NCI-H2029 (cell line): ENCODE measurements around the gene RFTN1.

Experiments used
- DNase-seq: peaks from one replicate; lab custom pipeline; 2025; lab: John Stamatoyannopoulos, UW

RFTN1 gene

GRCh38 chr3:16355828-16356227 is 157.7 kb downstream of the RFTN1 start:
- no peak for DNase-seq

GRCh38 chr3:16354291-16354690 is 159.2 kb downstream of the RFTN1 start:
- DNase-seq: no peak

DNA sequence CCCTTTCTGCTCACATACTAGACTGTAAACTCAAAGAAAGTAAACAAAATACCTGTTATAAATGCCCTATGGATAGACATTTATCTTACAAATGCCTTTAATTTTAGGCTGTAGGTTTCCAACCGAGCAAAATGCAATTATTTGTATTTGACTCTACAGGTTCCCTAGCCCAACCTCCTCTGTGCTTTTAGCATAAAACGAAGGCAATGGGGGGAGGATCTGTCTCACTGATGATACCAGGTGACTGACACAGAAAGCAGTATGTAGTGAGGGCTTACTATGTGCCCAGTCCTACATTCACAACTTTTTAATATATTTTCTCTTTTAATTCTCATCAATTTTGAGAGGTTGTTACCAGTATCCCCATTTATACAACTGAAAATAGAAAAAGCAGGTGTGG is 161.1 kb downstream of the RFTN1 start:
- no peak for DNase-seq

DNA sequence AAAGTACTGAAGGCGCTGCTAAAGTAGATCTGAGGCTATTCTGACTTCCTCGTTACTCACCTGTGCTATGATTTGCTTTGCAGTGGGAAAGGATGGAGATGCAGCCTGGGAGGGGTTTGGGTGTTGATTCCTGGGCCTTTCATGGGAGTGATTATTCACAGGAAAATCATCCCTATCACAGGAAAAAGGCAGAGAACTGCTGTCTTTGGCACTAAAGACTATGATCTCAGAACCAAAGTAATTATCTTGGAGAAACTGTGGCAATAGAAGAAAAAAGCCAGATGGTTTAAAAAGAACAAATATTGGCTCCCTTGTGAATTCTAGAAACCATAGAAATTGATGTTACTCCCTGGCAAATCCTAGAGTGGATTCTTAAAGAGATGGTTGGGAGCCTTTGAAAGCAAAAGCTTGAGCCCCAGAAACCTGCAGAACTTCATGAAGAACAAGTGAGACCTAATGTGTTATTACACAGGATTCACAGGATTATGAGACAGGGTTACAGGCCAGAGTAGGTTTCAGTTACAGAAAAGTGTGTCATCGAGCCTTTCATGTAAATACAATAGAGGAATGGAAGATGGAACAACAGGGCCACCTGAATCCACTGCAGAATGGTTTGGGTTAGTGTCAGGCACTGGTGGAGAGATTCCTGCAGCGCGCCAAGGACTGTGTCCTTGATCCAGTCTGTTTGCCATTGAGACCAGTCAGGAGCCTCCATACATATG is 162.7 kb downstream of the RFTN1 start:
- no peak for DNase-seq

DNA sequence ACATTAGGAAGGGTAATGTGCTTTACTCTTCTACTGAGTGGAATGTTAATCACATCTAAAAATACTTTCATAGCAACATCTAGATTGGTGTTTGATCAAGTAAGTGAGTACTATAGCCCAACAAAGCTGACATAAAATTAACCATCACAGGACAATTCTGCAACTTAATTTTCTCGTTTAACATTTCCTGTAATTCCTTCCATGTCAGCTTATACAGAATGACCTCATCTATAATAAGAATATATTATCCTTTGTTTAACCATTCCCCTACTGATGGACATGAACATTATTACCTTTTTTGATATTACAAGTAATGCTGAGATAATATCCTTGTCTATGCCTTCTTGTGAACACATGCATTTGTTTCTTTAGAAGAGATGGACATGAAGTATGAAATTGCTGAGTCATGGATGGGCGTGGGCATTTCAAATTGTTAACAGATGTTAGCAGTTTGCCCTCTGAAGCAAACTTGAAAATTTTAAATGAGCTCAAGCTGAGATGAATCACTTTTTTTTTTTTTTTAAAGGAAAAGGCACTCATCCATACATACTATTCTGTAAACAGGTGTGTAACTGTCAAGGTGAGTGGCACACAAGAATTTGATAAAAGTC is 163.4 kb downstream of the RFTN1 start:
- DNase-seq: no peak

- DNase-seq: no peak
Measured at GRCh38 chr3:16347548-16347947, 166.0 kb downstream of the RFTN1 start.

- DNase-seq: no peak
Measured at GRCh38 chr3:16346413-16347081, 167.0 kb downstream of the RFTN1 start.

GRCh38 chr3:16343101-16343500 is 170.4 kb downstream of the RFTN1 start:
- no peak for DNase-seq

- no peak for DNase-seq
Measured at GRCh38 chr3:16338999-16339398, 174.5 kb downstream of the RFTN1 start.

DNA sequence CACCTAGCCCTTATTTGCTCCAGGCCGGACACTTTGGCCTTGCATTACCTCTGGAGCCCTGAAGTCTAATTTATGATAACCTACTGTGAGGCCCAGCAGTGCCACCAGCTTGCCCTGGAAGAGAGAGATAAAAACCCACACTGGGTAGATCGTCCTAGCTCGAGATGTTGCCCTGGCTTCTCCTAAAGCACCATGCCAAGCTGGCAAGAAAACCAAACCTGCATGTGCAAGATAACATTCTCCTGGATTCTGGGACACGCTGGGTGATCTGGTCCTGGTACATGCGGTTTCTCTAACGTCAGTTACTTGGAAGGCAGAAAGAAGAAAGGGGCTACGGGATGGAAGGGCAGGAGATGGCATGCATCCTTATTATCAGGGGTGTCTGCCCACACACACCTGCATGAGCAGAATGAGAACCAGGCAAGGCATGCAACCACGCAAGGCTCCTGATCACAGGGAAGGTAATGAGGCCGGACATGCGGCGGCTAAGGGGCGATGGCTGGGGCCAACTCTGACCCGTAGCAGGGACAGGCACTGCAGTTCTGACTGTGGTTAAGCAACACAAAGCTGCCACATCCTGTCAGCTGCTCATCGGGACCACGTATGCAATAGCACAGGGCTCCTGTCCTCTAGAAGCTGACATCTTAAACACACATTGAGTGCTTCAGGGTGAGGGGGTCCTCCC is 175.5 kb downstream of the RFTN1 start:
- DNase-seq: no peak

- DNase-seq: no peak
Measured at GRCh38 chr3:16336825-16337224, 176.7 kb downstream of the RFTN1 start.

- no peak for DNase-seq
Measured at GRCh38 chr3:16335772-16336645, 177.5 kb downstream of the RFTN1 start.

- no peak for DNase-seq
Measured at GRCh38 chr3:16335333-16335732, 178.2 kb downstream of the RFTN1 start.

GRCh38 chr3:16334909-16335308 is 178.6 kb downstream of the RFTN1 start:
- no peak for DNase-seq

DNA sequence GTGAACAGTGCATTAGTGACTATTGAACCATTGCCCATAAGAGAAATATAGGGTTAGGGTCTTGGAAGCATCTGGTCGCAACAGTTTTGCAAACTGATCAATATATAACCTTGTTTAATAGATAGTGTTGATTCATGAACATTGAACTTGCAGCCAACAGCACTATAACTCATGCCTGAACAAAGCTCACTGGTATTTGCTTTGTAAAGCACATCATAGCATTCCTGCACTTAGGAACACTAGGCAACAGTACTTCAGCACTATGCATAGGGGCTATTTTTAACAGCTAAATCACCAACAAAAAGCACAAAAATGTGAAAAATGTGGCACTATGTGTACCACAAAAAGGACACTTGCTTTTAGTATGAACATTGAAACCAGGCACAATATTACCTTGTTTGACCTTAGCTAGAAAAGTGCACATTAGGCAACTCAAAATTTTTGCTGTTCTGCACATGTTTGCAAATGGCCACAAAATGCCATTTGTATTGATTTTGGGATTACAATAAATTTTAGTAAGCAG is 180.5 kb downstream of the RFTN1 start:
- no peak for DNase-seq

- DNase-seq: no peak
Measured at GRCh38 chr3:16331319-16331883, 182.1 kb downstream of the RFTN1 start.

GRCh38 chr3:16330351-16330750 is 183.1 kb downstream of the RFTN1 start:
- no peak for DNase-seq

DNA sequence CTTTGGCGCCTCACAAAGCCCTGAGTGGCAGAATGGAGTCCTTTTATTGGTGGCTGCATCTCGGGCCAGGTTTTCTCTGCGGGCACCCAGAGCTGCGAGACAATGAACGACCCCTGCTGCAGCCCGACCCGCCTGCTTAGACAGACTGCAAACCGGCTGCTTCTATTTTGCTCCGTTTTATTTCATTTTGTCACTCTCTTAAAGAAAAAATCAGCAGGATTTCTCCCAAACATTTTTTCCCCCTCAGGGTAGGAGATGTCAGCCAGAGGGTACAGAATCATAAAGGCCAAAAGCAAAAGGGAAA is 183.7 kb downstream of the RFTN1 start:
- no peak for DNase-seq

DNA sequence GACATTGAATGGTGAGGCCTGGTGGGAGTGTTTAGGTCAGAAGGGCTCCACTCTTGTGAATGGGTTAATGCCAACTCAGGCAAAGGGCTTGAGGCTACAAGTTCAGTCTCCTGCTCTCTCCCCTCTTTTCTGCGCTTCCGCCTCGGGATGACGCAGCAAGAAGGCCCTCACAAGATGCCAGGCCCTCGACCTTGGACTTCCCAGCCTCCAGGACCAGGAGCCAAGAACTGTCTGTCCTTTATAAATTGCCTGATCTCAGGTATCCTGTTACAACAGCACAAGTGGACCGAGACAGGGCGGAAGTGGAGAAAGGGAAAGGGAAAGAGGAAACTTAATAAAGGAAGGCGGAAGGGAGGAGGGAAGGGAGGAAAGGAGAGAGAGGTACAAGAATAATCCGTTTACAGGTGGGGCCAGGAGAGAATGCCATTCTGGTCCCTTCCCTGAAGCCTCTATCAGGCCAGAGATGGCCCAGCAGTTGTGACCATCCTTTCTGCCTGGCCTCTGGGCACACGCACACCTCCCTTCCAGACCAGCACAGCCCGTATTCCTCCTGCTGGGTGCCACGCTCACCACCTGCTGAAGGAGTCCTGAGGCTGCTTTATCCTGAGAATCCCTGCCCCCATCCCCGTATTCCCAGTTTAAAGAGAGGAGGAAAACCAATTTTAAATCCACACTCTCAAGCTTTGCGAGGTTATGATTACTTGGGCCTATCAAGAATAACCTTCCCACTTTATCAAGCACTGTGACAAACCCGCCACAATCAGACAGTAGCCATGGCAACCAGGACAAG is 184.3 kb downstream of the RFTN1 start:
- DNase-seq: peak; percentile 91

DNA sequence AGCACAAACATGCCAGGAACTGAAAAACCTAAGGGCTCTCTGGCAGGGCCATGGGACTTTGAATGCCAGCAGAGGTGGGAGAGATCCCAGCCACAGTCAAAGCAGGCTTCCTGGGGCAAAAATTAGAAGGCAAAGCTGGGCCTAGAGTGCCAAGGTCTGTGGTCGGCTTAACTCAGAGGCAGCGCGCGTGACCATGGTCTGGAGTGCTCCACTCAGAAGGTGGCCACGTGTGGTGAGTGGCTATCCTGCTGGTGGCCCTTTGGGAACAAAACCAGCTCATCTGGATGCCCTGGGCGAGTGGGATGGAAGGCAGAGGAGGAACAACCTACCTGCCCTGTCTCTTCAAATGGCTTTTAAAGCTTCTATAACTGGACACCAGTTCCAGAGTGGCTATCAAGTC is 185.4 kb downstream of the RFTN1 start:
- DNase-seq: no peak
